CMK (cell line): ENCODE results near the gene TULP4.
"Not testable (repeated sequence)": the region's sequence is repeated elsewhere in the genome, so short reads cannot be mapped to it uniquely, and the experiment has no call there.

Source experiments
- DNase-seq: peaks from one replicate; pipeline ENCODE4 v3.0.0-alpha.2; 2010; ENCODE audit warnings: low read depth

TULP4 gene

DNA sequence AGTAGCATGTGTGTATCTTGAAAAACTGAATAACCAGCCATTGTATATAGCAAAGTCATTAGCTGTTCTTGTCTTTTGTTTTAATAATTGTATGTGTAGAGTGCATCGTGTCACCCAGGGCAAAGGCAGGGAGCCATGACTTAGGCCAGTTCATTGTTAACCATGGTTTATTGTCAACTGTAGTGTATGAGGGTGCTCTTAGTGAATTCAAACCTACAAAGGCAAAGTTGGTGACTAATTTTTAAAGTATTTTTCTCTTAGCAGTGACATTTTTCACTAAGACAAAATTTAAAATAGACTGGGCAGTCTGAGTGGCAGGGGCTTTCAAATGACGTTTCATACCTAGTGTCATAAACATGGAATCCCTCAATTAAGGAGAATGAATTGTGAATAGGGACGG is 79.0 kb downstream of the TULP4 start:
- no peak for DNase-seq

DNA sequence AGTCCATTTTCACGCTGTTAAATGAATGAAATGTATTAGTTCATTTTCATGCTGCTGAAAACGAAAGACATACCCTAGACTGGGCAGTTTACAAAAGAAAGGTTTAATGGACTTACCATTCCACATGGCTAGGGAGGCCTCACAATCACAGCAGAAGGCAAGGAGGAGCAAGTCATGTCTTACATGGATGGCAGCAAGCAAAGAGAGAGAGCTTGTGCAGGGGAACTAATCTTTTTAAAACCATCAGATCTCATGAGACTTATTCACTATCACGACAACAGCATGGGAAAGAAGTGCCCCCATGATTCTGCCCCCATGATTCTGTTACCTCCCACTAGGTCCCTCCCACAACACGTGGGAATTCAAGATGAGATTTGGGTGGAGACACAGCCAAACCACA is 79.7 kb downstream of the TULP4 start:
- not testable (repeated sequence) for DNase-seq

GRCh38 chr6:158396136-158396535 is 83.9 kb downstream of the TULP4 start:
- DNase-seq, result no peak

DNA sequence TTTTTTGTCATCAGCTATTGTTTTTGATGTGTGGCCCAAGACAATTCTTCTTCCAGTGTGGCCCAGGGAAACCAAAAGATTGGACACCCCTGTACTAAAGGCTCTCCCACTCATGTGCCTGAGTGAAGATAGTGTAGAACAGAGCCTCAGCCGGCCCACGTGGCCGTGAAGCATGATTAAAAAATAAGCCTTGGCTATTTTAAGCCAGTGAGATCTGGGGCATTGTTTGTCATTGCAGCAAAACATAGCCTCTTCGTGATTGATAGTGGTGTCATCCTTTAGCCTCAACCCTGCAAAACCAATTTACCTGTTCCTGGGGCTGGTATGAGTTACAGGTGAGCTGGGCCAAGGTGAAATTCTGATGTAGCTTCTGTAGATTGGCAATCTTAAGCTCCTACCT is 85.3 kb downstream of the TULP4 start:
- no peak for DNase-seq

- no peak for DNase-seq
These were observed 86.2 kb downstream of the TULP4 start for GRCh38 chr6:158398252-158399024.

- DNase-seq, result no peak
These were observed 86.9 kb downstream of the TULP4 start for GRCh38 chr6:158399040-158399700.

DNA sequence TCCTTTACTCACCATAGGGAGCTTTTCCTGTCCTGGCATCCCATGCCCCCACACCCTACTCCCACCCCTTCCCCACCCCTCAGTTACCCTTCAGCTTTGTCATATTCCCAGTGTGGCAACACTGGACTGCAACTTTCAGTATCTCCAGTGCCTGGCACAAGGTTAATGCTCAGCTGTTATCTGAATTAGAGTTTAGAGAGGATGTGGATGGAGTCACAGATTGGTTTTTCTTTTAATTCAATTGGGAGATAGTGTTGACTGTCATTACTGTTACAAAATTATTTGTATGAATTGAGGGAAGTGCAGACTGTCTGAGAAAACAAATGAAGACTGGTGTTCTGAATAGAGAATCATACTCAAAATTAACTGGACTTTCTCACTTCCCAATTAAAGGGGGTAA is 89.9 kb downstream of the TULP4 start:
- no peak for DNase-seq

- not testable (repeated sequence) for DNase-seq
These were observed 93.1 kb downstream of the TULP4 start for GRCh38 chr6:158405321-158405831.

- no peak for DNase-seq
These were observed 93.7 kb downstream of the TULP4 start for GRCh38 chr6:158405933-158406332.

- no peak for DNase-seq
These were observed 94.5 kb downstream of the TULP4 start for GRCh38 chr6:158406736-158407135.

DNA sequence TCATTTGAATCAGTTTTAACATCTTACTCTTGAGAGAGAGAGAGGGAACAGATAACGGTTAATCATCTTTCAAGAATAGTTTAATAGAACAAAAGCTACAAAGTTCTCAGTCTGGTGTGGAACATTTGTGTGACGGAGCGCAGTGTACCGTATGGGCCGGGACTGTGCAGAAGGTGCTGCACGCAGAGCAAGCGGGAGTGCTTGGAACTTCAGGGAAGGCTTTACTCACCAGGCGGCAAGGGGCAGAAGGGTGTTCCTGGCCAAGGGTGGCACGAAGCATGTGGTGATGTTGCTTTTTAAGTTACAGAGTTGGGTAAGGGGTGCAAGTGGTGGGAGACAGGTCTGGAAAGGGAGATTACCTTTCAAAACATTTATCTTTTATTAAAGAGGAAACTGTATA is 95.7 kb downstream of the TULP4 start:
- DNase-seq, result no peak

DNA sequence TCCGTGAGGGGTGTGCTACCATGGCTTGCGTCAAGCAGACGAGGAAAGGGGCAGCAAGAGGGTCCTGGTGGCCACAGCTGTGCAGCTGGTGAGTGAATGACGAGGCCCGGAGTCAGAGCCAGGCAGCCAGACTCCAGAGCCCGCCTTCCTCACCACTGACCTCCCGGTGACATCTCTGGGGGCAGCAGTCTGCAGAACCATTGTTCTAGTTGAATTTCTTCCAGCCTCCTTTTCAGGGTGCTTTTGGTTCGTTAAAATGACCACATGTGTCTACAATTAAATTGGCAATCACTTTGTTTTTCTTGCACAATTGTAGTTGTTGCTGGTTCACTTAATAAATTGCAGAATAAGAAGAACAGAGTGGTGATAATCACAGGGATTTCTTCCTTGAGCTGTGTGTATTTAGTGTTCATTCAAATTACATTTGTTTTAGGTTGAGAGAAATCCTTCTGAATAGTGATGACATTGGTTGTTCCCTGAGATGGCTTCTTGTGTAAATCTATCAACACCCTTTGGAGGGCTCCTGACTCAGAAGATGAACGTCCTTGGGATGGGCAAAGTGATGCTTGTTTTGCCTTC is 96.4 kb downstream of the TULP4 start:
- DNase-seq, result no peak

DNA sequence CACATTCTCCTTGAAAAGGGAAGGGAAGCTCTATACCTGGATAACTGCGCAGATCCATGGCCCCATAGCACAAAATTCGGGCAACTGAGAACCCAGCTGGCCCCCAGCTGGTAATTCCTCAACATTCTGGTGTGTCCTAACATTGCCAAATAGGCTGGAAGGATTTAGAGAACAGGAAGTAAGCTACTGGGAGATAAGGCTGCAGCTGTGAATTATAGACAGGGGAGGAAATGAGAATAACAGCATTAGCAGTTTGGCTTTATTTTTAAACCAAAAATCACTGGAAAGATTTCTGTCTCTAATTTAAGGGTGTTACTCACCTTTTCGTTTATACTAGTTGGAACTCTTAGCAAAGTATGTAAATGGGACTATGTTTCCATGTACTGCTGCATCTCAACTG is 97.2 kb downstream of the TULP4 start:
- DNase-seq, result peak; percentile 17

DNA sequence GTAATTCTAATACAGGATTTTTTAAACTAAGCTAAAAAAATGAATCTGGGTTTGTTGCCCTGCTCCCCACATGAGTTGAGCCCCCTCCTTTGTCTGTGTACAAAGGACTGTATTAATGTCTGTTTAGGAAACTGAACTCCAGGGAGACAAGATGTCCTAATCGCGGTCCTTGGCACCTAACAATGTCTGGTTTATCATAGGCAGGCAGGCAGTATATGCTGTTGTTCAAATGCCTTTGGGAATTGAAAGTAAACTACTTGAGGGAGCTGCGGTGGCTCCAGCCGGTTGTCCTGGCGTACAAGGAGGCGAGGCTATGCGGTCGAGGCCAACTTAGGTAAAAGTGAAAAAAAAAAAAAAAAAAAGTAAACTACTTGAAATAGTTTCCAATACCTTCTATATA is 98.5 kb downstream of the TULP4 start:
- DNase-seq, result no peak

- DNase-seq, result no peak
These were observed 99.7 kb downstream of the TULP4 start for GRCh38 chr6:158411998-158412397.

DNA sequence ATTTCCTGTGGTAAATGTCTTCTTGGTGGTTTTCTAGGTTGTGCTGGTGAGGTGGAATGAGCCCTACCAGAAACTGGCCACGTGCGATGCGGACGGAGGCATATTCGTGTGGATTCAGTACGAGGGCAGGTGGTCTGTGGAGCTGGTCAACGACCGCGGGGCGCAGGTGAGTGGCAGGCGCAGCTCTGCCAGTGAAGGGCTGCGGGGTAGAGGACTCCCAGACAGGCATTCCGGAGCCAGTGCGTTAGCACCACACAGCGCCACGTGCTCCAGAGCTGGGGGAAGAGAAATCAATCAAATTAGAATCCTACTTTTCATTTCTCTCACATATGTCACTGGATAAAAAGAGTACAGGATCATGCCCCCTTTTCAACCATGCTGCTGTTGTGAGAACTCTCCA is 100.8 kb downstream of the TULP4 start:
- no peak for DNase-seq

DNA sequence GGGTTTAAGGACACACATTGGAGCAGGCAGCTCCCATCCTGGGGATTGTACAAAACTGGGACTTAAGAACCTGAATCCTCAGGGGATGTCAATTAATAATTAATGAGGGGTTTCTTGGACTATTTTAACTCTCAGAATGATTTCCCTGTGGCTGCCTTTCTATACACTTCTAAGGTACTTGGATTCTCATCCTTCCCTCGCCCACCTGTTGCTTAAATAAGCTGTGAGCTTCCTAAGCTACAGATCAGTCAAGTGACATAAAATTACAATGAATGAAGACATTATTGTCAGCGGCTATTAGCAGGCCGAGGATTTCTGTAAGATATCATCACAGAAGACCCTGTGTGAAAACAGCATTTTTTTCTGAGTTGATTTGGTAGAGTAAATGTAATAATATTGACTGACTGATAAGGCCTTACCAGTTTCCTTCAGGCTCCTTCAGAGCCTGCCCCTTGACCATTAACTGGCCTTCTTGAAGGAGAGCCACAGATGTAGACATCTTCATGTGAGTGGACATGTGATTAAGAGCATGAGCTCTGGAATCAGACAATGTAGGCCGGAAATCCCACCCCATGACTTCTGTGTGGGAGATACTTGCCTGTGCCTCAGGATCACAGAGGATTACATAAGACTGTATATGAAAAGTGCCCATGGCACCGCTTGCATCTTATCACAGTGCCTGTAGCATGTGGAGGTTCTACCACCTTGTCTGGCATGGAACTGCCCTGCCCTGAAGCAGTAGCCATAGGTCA is 101.7 kb downstream of the TULP4 start:
- no peak for DNase-seq

DNA sequence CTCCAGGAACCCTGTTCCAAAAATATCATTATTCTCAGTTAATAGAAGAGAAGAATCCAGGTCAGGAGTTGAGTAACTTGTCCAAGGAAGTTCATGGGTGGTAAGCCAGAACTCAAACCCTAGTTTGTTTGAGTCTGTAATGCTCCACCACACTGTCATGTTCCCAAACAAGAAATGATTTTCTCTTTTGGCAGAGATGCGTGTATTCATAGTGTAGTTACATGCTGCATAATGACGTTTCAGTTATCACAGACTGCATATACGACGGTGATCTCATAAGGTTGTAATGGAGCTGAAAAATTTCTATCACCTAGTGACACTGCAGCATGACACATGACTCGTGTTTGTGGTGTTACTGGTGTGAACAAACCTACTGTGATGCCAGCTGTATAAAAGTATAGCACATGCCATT is 102.6 kb downstream of the TULP4 start:
- no peak for DNase-seq

DNA sequence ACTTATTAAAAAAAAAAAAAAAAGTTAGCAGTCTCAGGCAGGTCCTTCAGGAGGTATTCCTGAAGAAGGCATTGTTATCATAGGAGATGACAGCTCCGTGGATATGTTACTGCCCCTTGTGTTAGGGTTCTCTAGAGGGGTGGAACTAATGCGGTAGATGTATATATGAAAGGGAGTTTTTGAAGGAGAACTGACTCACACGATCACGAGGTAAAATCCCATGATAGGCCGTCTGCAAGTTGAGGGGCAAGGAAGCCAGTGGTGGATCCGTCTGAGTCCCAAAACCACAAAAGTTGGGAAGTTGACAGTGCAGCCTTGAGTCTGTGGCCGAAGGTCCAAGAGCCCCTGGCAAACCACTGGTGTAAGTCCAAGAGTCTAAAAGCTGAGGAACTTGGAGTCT is 103.4 kb downstream of the TULP4 start:
- DNase-seq, result no peak

- no peak for DNase-seq
These were observed 104.9 kb downstream of the TULP4 start for GRCh38 chr6:158416883-158417759.

DNA sequence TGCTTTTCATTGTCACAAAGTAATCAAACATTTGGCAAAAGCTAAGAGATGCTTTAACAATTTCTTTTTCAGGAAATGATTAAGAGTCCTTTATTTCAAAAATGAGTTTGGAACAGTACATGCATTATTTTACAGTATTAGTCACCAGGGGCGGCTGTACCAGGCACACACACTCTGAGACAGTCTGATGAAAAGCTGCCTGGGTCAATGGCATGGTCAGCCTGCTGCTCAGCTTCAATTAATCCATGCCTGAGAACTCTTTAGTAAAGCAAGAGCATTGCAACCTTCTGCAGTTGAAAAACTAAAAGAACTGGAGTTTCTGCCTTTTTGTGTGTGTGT is 105.5 kb downstream of the TULP4 start:
- DNase-seq, result no peak

- DNase-seq, result no peak
These were observed 106.2 kb downstream of the TULP4 start for GRCh38 chr6:158418501-158418900.
